ENCODE results near the gene HTT. TPM values are rescaled to one million over a fixed set of nuclear protein-coding genes. Genes with fewer than 3 reads are reported as not detected.

The HTT gene
- polyA plus RNA-seq, 2 of the 4 experiments (the other 2 are of a cell fraction): 14.5 to 16.9 TPM

GRCh38 chr4:3237712-3238560 is 163.5 kb downstream of the HTT start:
- Histone ChIP-seq H3K4me3 (no peak overlapping the region), H3K4me1 (no peaks in the 10 kb centered on the region), H3K9me3 (no peaks in the 10 kb centered on the region), H3K4me2 (no peak overlapping the region), H3K27ac (no peak overlapping the region)
- DNase-seq (ENCODE audit: low read depth in 1 of 2, low spot score in 1 of 2) (no peak), ATAC-seq (no peak), FAIRE-seq (no peak)
- no peak for TF ChIP-seq HEYL (CRISPR knock-in tag; IDR thresholded peaks at IDR 0.05)
- TF ChIP-seq ELK1 (IDR thresholded peaks at IDR 0.05; ENCODE audit: low read depth, low read length): no peak
- TF ChIP-seq PBX3 (IDR thresholded peaks at IDR 0.05): no peak
- TF ChIP-seq CEBPB (IDR thresholded peaks at IDR 0.05): no peak
- TF ChIP-seq SREBF2 (IDR thresholded peaks at IDR 0.05): no peak
- ChIA-PET POLR2A (no interaction called here), CTCF (interaction anchor here (1.3 kb wide), 1 partner anchor 9 kb away, joined by 3 read pairs; no protein-coding TSS in a partner anchor)
- WGBS (ENCODE audit: missing lambda C conversion rate): 86% methylated on average over 24 of the region's 26 CpGs

- FAIRE-seq (no peak), DNase-seq (ENCODE audit: low read depth in 1 of 2, low spot score in 1 of 2) (no peak), ATAC-seq (no peak)
- H3K4me3 ChIP-seq: no peak overlapping the region
- no peak overlapping the region for H3K4me2 ChIP-seq
- WGBS (ENCODE audit: missing lambda C conversion rate): 90% methylated on average over 10 of the region's 18 CpGs
- ChIA-PET CTCF (interaction anchor here (1.3 kb wide), 1 partner anchor 8 kb away, joined by 3 read pairs; no protein-coding TSS in a partner anchor), POLR2A (no interaction called here)
- H3K4me1 ChIP-seq: no peaks in the 10 kb centered on the region
- no peak for TF ChIP-seq ZSCAN20 (CRISPR knock-in tag; IDR thresholded peaks at IDR 0.05)
- TF ChIP-seq CHD2 (IDR thresholded peaks at IDR 0.05; ENCODE audit: low read length, partially characterized antibody): no peak
- no peak for TF ChIP-seq RCOR1 (IDR thresholded peaks at IDR 0.05; ENCODE audit: low read depth, low read length)
- TF ChIP-seq NFE2L2 (conservative IDR thresholded peaks at IDR 0.05; ENCODE audit: low read length): no peak
- TF ChIP-seq FOSB (CRISPR knock-in tag; IDR thresholded peaks at IDR 0.05): no peak
- no peak for TF ChIP-seq CBX2 (IDR thresholded peaks at IDR 0.05; ENCODE audit: borderline replicate concordance, low read depth)
- no peak for TF ChIP-seq RAD21 (conservative IDR thresholded peaks at IDR 0.05 in 1 of 2, IDR thresholded peaks at IDR 0.05 in 1 of 2)
- TF ChIP-seq HOXB13 (CRISPR knock-in tag; IDR thresholded peaks at IDR 0.05; ENCODE audit: low read depth): no peak
- no peak for TF ChIP-seq NR3C1 (IDR thresholded peaks at IDR 0.05)
- no peak for TF ChIP-seq RFX5 (IDR thresholded peaks at IDR 0.05)
- no peak for TF ChIP-seq EP300 (IDR thresholded peaks at IDR 0.05)
- TF ChIP-seq JUNB (IDR thresholded peaks at IDR 0.05): no peak
- TF ChIP-seq HDAC2 (IDR thresholded peaks at IDR 0.05): no peak
- TF ChIP-seq EHF (CRISPR knock-in tag; IDR thresholded peaks at IDR 0.05): no peak
- TF ChIP-seq EHMT2 (IDR thresholded peaks at IDR 0.05; ENCODE audit: low read depth): no peak
- H3K9me3 ChIP-seq: no peaks in the 10 kb centered on the region
- no peak overlapping the region for H3K27ac ChIP-seq
These were observed 164.2 kb downstream of the HTT start for GRCh38 chr4:3238721-3239120.

- POLR2A ChIA-PET: no interaction called here
- WGBS (ENCODE audit: missing lambda C conversion rate): 96% methylated on average over 4 of the region's 11 CpGs
- DNase-seq (ENCODE audit: low read depth in 1 of 2, low spot score in 1 of 2) (no peak), FAIRE-seq (no peak), ATAC-seq (no peak)
- Histone ChIP-seq H3K4me1 (no peaks in the 10 kb centered on the region), H3K9me3 (no peaks in the 10 kb centered on the region), H3K27ac (no peak overlapping the region), H3K4me2 (no peak overlapping the region), H3K4me3 (no peak overlapping the region)
- CTCF ChIA-PET: no interaction called here
- TF ChIP-seq MAZ (IDR thresholded peaks at IDR 0.05; ENCODE audit: borderline replicate concordance, low read depth, low read length) (no peak), EHF (CRISPR knock-in tag; IDR thresholded peaks at IDR 0.05) (no peak), RARB (CRISPR knock-in tag; IDR thresholded peaks at IDR 0.05) (no peak), HES2 (IDR thresholded peaks at IDR 0.05) (no peak), RCOR1 (IDR thresholded peaks at IDR 0.05; ENCODE audit: low read depth, low read length) (no peak), HOXB13 (CRISPR knock-in tag; IDR thresholded peaks at IDR 0.05; ENCODE audit: low read depth) (no peak), KDM1A (IDR thresholded peaks at IDR 0.05; ENCODE audit: low read depth) (no peak), KDM5A (IDR thresholded peaks at IDR 0.05) (no peak), NR3C1 (IDR thresholded peaks at IDR 0.05) (no peak), FOSB (CRISPR knock-in tag; IDR thresholded peaks at IDR 0.05) (no peak), HDAC2 (IDR thresholded peaks at IDR 0.05) (no peak)
These were observed 164.8 kb downstream of the HTT start for GRCh38 chr4:3239303-3239702.
